Stimulated activated CD8-positive, alpha-beta memory T cell treated with anti-CD3 and anti-CD28 coated beads, Interleukin-7, amount 100 ng/mL, for 4 hours (primary cell): ENCODE data around the gene CNKSR1.

Source experiments
- DNase-seq, 2 donors: peaks; one replicate each; pipeline ENCODE4 v3.0.0-alpha.2; 2020; ENCODE audit warnings: low read depth in 2 of 2

The CNKSR1 gene, protein sequence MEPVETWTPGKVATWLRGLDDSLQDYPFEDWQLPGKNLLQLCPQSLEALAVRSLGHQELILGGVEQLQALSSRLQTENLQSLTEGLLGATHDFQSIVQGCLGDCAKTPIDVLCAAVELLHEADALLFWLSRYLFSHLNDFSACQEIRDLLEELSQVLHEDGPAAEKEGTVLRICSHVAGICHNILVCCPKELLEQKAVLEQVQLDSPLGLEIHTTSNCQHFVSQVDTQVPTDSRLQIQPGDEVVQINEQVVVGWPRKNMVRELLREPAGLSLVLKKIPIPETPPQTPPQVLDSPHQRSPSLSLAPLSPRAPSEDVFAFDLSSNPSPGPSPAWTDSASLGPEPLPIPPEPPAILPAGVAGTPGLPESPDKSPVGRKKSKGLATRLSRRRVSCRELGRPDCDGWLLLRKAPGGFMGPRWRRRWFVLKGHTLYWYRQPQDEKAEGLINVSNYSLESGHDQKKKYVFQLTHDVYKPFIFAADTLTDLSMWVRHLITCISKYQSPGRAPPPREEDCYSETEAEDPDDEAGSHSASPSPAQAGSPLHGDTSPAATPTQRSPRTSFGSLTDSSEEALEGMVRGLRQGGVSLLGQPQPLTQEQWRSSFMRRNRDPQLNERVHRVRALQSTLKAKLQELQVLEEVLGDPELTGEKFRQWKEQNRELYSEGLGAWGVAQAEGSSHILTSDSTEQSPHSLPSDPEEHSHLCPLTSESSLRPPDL

GRCh38 chr1:26177182-26177684, at the start of gene CNKSR1:
Gene CNKSR1, plus strand, starts transcription at chr1:26177491. Its CDS starts 57 bp downstream, at chr1:26177548.
- no peak for DNase-seq

- no peak for DNase-seq
Observed at GRCh38 chr1:26129778-26130177, 47.5 kb upstream of the CNKSR1 start.

GRCh38 chr1:26130695-26131094, 46.6 kb upstream of the CNKSR1 start:
- DNase-seq, result no peak

GRCh38 chr1:26132128-26132833, 45.0 kb upstream of the CNKSR1 start:
- DNase-seq, result no peak

- DNase-seq, result no peak
Observed at GRCh38 chr1:26132834-26133167, 44.5 kb upstream of the CNKSR1 start.

- no peak for DNase-seq
Observed at GRCh38 chr1:26134466-26134865, 42.8 kb upstream of the CNKSR1 start.

DNA sequence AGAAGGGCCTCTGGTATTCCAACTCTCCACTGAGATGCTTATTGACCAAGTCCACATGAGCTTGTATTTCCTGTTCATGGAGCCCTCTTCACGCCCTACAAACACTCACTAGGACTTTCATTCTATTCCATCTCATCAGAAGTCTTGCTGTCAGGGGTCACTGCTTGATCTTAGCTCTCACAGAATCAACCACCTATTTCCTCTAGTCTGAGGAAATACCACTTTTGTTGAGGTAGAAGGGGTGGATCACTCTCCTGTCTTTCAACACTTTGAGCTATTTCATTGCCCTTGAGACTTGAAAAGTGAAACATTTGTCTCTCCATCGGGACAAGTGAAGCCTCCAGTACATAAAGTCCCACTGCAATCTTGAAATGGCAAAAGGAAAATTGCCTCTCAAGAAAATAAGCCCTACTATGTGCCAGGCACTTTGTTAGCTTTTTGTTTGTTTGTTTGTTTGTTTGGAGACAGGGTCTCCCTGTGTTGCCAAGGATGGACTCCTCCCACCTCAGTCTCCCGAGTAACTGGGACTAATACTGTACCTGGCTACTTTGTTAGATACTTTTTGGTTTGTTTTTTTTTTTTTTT, 38.2 kb upstream of the CNKSR1 start:
- DNase-seq, result no peak

- DNase-seq, result no peak
Observed at GRCh38 chr1:26142159-26142558, 35.1 kb upstream of the CNKSR1 start.

DNA sequence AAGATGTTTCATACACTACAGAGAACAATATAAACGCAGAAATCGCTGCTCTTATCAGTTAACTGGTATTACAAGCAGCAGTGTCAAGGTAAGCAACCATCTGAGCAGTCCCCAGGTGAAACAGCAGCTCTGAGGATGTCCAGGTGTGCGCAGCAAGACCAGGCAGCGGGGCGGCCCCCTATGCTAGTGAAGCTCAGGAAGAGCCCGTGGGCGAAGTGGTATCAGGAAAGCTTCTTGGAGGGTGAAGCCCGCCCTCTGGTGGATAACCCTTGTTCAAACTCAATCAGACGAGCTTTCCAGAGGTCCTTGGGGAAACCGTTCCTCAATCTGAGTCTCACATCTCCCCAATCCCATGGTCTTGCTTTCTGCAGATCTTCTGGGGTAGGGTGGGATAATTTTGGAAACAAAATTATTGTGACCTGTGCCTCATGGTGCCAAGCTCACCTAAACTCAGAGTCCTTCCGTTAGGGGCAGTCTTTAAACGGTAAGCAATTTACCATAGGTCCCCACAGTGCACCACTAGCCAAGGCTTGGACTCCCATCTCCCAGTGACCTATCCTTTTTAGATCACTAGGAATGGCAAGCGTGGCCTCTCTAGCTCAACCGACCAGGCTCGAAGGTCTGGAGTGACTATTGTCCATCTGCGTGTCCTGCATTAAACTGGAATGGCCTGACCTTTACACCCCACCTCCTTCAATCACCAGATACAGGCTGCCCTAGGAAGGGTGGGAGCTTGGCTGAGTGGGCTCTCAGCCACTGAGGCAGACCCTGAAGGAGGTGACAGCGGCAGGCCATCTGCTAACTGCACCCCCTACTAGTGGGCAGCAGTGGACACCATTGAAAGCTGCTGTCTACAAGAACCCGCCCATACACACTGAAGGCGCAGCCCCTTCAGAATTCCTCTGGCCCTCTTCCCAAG, 32.0 kb upstream of the CNKSR1 start:
- peak; percentile 56 to 69 for DNase-seq

GRCh38 chr1:26145960-26146294, 31.4 kb upstream of the CNKSR1 start:
- DNase-seq, result no peak

DNA sequence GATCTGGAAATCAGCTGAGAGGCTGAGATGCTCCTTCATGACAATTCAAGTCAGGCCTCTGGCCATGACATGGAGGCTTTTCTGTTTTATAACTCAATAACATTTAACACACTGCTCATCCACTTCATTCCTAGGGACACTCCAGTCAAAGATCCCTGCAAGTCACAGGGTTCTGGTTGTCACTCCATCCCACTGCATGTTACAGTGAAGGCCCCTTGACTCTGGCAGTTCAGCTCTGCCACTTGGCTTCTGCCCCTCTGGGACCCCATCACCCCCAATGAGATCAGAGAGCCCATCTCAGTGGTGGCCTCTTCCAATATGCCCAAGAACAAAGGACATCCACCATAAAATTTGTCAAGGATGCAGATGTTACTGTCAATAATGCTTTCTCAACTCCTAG, 28.4 kb upstream of the CNKSR1 start:
- no peak for DNase-seq

GRCh38 chr1:26153966-26154532, 23.2 kb upstream of the CNKSR1 start:
- DNase-seq, result no peak

- no peak for DNase-seq
Observed at GRCh38 chr1:26154750-26155149, 22.5 kb upstream of the CNKSR1 start.

GRCh38 chr1:26155370-26156284, 21.7 kb upstream of the CNKSR1 start:
- DNase-seq, result no peak

DNA sequence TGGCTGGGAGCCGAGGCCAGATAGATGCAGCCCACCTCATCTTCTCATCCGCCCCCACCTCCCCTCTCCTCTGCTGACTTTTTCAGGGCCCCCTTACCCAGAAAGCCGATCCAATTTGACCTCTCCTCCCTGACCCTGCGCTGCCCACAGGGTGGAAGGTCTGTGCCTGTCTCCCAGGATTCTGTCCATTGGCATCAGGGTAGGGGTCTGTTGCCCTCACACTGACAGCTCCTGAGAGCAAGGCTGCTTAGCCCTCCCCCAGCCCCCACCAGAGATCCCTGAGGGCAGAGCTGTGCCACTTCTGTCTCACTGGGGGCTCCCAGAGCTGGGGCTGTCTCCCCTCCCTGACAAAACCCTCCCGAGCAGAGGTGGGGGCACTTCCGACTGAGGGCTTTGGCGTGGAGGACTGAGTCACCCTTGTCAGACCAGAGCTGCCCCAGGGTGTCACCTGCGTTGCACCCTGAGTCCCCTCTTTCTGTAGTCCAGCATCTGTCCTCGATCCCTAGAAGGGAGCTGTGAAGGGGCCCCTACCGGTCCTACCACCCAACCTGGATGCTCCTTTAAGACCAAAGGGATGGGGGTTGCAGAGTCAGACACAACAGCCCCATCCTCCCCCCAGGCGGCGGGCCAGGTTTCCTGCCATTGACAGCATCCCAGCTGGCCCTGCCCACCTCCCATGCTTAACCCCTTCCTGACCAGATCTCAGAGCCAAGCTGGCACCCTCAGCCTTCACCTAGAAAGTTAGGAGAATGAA, 20.8 kb upstream of the CNKSR1 start:
- no peak for DNase-seq

- no peak for DNase-seq
Observed at GRCh38 chr1:26158271-26158907, 18.9 kb upstream of the CNKSR1 start.

- no peak for DNase-seq
Observed at GRCh38 chr1:26158908-26159742, 18.2 kb upstream of the CNKSR1 start, which contains the start of gene FAM110D. Gene FAM110D, plus strand, starts transcription at chr1:26159079. Its CDS starts 2,213 bp downstream, at chr1:26161292.

DNA sequence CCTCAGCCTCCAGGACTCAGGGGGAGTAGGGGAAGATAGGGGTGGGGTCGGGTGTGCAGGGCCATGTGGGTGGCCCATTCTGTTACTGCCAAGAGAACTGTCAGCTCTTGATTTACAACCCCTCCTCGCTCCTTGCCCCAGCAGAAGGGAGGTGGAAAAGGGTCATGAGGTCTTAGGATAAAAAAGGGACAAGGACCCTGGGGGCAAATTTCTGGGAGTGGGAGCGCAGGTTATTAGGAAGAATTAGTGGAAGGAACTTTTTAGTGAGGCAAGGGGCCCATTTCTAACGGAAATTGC, 17.6 kb upstream of the CNKSR1 start:
- DNase-seq, result no peak
